Astrocyte (in vitro differentiated cells and primary cell): ENCODE results near the gene ADGRE1.

ENCODE experiments used
- CTCF ChIP-seq: IDR thresholded peaks from 2 replicates; pipeline ENCODE4 v1.5.1; 2011; ENCODE audit warnings: low read depth, mild to moderate bottlenecking, inconsistent platforms, low read length, moderate library complexity; ENCODE audit not compliant: insufficient read depth
- EZH2 ChIP-seq: IDR thresholded peaks from 2 replicates; pipeline ENCODE4 v1.6.1; 2012; ENCODE audit warnings: mild to moderate bottlenecking, low read length, inconsistent platforms; ENCODE audit not compliant: insufficient read depth

GRCh38 chr19:6849876-6850275, 37.5 kb upstream of the ADGRE1 start:
- no peak for TF ChIP-seq CTCF
- TF ChIP-seq EZH2: no peak
